GM19025 (cell line): ENCODE data around the gene ZMYND8.
"Not testable (repeated sequence)": the region's sequence is repeated elsewhere in the genome, so short reads cannot be mapped to it uniquely, and the experiment has no call there.

Experiments
- ATAC-seq: cut with Tn5 transposase; IDR thresholded peaks from one replicate; pipeline ENCODE4 v1.9.1; 2021; ENCODE audit warnings: mild to moderate bottlenecking, low read depth, moderate library complexity; ENCODE audit not compliant: unreplicated experiment

The ZMYND8 gene

DNA sequence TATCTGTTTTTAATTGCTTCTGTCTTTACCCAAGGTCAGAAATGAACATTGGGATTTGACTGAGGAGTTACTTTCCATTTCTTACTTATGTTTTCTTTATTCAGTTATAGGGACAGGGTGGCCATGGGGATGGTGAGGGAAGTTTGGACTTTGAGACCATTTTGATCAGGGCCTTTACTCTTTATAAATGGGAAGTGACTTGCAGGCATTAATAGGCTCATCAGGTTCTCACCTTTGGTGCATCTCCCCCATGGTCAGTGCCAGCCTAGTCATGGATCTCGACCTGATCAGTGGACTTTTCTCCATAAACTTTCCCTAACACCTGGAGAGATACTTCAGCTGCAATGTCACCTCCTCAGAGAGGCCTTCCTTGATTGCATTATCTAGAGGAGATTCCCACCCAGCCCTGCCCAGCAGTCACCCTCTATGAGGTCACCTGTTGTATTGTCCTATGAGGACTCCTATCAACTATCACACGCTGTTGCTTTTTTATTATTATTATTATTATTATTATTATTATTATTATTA, 16.8 kb upstream of the ZMYND8 start:
- no peak for ATAC-seq

DNA sequence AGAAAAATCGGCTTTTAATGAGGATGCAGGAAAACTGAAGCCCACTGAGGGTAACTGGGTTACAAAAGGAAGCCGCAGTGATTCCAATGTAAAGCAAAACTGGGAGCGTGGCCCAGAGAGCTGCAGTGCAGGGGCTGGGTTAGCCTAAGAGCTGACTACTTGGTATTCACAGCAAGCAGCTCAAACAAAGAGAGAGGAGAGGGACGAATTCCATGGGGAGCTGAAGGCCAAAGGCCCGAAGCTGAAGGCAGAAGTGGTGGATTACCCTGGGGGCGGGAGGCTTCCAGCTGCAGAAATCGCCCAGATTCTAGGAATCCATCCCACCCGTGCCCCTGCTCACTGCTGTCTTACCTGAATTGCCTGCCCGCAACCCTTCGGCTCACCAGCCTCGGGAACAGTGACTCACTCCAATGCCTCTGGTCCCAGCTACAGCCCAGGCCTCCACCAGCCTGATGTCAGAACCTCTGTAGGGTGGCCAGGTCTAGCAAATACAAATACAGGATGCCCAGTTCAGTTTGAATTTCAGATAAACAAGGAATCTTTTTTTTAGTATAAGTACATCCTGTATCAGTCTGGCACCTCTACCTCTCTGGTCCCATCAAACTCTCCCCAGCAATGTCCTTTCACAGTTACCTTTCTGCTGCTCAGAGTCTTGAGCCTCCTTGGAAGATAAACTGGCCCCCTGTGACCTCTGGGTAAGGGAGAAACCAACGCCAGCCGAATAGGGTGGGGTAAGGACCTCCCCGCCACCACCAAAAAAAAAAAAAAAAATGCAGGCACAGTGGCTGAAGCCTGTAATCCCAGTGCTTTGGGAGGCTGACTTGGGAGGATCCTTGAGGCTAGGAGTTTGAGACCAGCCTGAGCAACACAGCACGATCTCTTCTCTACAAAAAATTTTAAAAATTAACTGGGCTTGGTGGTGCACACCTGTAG, 14.6 kb upstream of the ZMYND8 start:
- no peak for ATAC-seq

DNA sequence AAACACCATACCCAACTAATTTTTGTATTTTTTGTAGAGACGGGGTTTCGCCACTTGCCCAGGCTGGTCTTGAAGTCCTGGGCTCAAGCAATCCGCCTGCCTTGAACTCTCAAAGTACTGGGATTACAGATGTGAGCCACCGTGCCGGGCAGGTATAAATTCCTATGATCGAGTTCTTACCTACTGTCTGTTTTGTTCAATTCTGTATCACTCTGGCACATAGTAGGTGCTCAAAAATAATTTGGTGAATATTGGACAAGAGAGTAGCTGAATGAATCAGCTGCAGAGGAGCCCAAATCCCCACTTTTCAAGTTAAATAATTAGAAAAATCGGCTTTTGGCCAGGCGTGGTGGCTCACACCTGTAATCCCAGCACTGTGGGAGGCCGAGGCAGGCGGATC, 13.7 kb upstream of the ZMYND8 start:
- no peak for ATAC-seq

DNA sequence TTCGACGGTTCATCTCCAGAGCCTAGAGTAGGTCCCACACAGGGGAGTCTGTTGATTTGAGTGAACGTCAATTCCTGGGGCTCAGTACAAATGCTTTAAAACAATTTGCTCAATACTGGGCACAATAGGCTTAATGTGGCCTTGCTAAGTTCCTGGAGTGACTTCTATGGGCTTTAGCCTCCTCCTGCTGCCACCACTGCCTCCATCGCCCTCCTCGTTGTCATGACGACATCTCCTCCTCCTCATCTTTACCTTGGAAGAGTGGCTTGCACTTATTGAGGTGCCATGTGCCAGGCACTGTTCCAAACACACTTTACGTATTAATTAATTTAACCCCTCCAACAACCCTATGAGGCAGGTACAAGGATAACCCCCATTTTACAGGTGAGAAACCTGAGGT, 11.8 kb upstream of the ZMYND8 start:
- no peak for ATAC-seq

DNA sequence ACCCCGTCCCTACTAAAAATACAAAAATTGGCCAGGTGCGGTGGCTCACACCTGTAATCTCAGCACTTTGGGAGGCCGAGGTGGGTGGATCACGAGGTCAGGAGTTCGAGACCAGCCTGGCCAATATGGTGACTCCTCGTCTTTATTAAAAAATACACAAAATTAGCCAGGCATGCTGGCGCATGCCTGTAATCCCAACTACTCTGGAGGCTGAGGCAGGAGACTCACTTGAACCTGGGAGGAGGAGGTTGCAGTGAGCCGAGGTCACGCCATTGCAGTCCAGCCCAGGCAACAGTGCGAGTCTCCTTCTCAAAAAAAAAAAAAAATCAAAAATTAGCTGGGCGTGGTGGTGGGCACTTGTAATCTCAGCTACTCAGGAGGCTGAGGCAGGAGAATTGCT, 9.8 kb upstream of the ZMYND8 start:
- not testable (repeated sequence) for ATAC-seq

DNA sequence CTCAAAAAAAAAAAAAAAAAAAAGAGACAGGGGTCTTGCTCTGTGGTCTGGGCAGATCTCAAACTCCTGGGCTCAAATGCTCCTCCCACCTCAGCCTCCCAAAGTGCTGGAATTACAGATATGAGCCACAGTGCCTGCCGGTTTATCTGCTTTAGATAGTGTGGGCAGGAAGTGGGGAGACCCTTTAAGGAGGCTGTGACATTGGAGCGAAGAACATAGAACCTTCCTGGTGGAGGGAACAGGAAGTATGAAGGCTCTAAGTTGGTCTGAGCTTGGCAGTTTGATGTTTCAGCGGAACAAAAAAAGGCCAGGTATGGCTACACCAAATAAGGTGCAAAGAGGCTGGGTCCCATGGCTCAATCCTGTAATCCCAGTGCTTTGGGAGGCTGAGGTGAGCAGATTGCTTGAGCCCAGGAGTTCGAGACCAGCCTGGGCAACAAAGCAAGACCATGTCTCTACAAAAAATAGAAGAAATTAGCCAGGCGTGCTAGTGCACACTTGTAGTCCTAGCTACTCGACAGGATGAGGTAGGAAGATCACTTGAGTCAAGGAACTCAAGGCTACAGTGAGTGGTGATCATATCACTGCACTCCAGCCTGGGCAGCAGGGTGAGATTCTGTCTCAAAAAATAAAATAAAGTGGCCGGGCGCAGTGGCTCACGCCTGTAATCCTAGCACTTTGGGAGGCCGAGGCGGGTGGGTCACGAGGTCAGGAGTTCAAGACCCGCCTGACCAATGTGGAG, 8.7 kb upstream of the ZMYND8 start:
- ATAC-seq, result no peak

DNA sequence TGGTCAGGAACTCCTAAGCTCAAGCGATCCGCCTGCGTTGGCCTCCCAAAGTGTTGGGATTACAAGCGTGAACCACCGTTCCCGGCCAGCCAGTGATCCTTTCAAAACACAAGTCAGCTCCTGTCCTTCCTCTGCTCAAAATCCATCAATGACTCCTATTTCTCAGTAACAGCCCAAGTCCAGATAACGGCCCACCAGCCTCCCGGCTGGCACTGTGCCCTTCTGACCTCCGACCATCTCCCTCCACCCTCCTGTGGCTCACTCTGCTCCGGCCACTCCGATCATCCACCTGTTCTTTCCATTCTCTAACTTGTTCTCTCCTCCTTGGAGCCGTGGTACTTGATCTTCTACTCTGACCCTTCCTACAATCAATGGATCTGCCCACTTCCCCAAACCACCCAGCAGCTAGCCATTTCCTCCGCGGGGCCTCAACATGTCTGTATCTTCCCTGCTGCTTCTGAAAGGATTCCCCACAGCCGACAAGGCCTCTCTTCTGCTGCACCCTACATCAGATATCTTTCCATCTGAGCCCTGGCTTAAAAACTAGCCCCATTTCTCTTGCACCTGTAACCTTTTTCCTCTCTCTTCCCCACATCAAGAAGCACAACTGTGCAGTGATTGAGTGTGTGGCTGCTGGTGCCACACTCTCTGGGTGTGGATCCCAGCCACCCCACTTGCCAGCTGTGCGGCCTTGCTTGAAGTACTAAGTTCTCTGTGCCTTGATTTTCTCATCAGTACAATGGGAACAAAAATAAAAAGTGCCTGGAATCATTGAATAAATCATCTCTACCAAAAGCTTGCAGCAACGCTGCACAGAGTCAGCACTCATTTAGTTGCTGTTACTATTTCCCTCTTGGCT, 6.1 kb upstream of the ZMYND8 start:
- no peak for ATAC-seq

DNA sequence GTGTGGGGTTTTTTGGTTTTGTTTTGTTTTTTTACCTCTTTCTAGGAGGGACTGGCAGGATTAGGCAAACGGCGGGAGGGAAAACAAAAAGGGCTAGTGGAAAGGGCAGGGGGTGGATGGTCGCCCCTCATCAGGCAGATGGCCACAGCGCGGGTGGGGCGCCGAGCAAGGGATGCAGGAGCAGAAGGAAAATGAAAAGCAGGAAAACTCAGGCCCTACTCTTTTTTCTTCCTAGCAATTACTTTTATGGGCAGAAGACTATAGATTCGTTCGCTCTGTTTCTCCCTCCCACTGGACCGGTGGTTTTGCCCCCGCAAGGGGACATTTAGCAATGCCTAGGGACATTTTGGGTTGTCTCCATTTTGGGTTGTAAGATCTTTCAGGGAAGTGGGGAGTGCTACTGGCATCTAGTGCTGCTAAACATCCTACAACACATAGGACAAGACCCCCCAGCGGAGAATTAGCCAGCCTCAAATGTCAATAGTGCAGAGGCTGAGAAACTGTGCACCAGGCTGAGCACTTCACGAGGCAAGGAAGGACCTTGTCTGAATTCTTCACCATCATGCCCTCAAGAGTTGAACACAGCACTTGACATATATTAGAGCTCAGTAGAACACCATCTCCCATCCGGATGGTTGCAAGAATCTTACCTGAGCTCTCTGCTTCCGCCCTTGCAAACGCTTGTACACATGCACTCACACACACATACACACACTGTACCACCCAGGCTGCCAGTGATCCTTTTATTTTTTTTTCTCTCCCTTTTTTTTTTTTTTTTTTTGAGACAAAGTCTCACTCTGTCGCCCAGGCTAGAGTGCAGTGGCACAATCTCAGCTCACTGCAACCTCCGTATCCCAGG, 4.8 kb upstream of the ZMYND8 start:
- ATAC-seq, result no peak

DNA sequence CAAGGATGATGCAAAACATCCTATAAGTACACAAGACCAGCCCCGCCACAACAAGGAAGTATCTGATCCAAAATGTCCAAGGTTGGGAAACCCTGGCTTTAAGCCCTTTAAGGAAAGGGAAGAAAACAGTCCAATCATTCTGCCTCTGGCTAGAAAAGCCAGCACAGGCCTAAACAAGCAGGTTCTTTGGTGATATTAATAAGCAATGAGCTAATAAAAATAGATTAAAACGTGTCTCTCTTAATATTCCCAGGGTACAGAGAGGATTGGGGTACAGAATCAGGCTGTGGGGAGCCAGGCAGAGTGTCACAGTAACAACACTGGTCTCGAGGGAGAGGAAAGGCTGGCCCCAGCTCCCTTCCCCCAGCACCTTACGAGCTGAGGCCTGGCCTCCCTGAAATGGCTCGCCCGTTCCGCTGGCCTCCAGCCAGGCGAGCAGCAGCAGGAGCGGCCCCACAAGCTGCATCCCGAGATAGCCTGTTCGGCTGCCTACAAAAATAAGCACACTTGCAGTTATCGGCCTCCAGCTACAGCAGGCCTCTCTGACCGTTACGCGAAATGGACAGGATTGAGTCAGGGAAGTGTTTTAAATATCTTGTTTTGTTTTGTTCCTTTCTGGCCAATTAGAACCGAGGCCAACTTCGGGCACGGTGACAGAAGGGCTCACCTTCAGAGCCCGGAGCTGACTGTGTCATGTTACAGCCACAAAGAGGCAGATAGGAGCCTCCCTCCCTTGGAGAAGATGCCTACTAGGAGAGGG, 4.0 kb upstream of the ZMYND8 start:
- no peak for ATAC-seq

DNA sequence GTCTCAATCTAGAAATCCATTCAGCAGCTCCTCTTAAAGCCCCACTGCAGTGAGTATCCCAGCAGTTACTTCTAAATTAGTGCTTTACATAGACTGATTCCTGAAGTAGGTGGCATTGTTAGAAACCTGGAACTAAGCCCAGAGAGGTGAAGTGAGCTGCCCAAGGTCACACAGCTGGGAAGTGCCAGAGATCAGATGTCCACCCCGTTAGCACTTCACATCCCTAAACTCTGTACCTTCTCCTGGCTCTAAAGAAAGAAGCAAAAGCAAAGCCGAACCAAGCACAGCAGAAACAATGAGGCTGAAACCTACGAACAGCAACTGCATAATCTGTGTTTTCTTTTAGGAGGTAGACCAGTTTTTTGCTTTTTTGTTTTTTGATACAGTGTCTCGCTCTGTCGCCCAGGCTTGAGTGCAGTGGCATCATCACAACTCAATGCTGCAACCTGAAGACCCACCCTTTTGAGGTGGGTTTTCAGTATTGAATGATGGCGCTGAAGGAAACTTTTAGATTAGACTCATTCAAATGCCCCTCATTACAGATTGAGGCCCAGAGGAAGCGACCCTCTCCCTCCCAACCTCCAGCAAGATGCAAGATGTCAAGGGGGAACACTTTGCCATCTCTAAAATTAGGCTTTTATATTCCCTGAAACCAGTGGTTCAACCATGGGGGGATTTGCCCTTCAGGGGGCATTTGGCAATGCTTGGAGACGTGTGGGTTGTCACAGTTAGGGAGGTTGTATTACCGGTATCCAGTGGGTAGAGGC, 3.2 kb upstream of the ZMYND8 start:
- ATAC-seq, result no peak

DNA sequence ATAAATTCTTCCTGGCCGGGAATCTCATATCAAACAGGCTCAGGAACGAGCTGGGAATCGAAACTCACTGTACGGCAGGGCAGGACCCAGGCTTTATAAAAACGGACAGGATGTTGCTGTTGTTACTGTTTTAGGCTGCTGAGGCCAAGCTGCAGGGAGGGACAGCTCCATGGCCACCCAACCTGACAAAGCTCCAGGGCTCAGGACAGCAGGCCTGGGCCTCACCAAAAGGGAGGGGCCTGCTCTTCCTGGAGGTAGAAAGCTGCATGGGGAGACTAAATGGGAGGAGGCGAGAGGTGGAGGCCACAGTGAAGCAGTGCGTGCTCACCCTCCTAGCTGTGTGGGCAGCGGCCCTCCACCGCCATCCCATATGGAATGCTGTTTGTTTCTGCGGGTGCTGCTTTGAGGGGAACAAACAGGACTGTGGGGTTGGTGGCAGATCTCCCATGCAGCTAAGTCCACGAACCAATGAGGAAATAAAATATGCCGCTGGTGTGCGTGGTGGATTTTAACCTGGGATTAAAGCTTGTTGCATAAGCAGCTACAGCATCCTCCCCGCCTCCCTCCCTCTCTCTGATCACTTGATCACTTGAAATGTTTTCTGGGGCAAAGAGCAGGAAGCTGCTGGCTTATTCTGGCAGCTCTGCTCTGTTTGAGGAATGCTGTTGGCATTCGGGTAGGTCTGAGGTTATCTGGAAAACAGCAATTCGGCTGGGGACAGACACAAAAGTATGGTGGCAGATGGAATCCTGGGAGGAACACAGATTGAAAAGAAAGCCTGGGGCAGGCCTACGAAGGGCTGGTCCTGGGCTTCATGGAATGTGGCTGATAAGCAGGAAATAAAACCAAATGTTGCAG, 2.4 kb upstream of the ZMYND8 start:
- ATAC-seq, result no peak

DNA sequence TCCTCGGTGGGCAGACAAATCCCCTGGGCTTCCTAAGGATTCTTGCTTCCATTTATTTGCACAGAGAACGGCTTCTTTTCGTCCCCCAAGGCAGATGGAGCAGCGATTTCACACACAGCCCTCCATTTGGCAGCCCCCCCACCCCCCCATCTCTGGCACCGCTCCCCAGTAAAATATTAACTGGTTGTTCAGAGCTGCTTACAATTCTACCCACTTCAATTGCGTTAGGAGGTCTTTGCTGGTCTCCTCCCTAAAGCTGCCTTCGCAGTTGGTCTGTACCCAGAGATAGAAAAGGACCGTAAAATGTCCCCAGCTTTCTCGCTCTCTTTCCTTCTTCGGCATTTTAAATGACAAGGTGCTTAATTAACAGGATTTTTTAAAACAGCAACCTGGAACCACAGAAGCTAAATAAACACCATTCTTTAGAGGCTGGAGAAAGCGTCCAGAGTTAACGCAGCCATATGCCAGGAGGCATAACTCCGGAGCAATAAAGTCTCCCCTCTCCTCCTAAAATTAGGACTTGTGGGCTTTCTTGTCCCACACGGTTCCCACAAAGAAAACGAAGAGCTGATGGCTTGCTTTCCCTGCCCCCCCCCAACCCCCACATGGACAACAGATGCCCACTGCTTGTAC, 1.7 kb upstream of the ZMYND8 start:
- ATAC-seq, result no peak

DNA sequence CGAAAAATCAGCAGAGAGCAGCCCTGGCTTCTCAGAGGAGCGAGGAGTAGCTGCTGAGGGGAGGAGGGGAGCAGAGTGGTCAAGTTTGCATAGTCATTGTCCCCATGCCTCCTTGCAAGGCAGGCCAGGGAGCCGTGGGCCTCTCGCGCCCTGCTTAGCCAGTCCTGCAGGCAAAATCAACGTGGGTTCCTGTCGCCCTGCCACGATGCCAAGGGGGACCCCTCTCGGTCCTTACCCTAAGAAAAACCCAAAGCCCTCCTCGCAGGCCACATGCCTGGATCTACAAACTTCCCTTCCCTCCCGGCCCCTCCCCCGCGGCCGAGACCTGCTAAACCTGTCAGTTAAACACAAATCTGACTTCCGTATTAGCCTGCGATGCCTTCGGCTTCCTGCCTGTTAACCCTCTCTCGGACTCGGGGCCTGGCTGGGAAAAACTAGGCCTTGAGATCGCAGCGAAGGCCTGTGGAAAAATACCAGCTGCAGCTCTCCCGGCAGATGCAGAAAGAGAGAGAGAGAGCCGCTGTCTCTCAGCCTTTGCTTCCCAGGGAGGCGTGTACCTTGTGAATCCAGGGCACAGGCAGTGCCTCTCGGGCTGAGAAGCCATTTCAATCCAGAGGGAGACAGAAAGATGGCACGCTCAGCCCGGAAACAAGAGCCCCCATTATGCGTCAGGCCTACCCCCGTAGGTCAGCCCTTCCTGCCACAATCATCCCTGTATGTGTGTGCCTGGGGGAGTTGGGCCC, 968 bp upstream of the ZMYND8 start:
- ATAC-seq, result peak; percentile 50

DNA sequence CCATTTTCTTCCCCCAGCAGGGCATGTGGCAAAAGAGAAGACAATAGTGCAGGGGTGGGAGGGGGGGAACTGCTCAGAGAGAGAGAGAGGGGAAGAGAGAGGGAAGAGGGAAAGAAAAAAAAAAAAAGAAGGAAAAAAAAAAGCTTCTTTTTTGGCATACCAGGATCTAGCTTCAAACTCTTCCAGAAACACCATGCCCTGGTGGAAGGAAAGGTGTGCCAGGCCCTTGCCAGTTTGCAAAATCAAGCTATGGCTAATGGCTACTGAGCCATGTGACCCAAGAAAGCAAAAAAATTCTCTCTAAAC, 326 bp downstream of the ZMYND8 start:
- ATAC-seq, result no peak

DNA sequence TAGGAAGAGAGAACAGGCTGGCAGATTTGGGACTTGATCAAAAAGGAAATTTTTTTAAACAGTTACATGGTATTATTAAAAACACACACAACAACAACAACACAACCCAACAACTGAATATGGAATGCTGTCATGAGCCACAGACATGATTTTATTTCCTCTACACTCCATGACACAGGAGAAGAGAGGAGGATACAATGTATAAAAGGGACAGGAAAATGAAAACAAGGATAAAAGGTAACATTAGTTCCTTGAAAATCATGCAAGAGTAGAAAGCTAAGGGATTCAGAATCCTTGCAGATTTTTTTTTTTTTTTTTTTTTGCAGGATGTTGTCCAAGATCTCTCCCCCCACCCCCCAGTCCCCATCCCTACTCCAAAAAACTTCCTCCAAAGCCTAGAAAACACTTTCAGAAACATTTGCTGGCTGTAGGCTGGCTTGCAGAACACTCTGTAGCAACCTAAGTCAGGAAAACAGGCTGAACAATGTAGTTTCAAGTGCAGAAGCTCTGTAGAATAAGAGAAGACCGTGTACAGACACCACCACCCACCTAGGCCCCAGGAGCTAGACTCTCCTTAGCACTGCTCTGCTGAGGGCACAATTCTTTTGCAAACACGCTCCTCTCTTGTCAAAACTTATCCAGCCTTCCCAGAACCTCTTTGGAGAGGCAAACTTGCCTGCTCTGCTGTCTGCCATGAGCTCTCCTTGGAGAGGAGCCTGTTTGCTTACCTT, 845 bp downstream of the ZMYND8 start:
- no peak for ATAC-seq
